Activated T-helper 17 cell treated with anti-CD3 and anti-CD28 coated beads, Interleukin-2, amount 50 U/mL, for 72 hours (primary cell): ENCODE measurements around the gene LRRC9. TPM values are rescaled to one million over a fixed set of nuclear protein-coding genes. Genes with fewer than 3 reads are reported as not detected.

ENCODE experiments used
- ATAC-seq: fragments of 150-1000 bp; cut with Tn5 transposase; replicated peaks from 2 replicates; pipeline ENCODE4 v1.10.0; 2021; ENCODE audit warnings: mild to moderate bottlenecking, moderate library complexity
- H3K27ac Mint-ChIP-seq: one replicate; pipeline ENCODE4 v1.8.0; 2022; ENCODE audit warnings: mixed read lengths
- H3K27me3 Mint-ChIP-seq: one replicate; pipeline ENCODE4 v1.8.0; 2022; ENCODE audit warnings: mixed read lengths
- H3K36me3 Mint-ChIP-seq: one replicate; pipeline ENCODE4 v1.8.0; 2022; ENCODE audit warnings: low read depth, mild to moderate bottlenecking, mixed read lengths
- H3K4me1 Mint-ChIP-seq: one replicate; pipeline ENCODE4 v1.8.0; 2022; ENCODE audit warnings: mixed read lengths
- H3K4me3 Mint-ChIP-seq: one replicate; pipeline ENCODE4 v1.8.0; 2022; ENCODE audit warnings: mild to moderate bottlenecking, mixed read lengths
- H3K9me3 Mint-ChIP-seq: one replicate; pipeline ENCODE4 v1.8.0; 2022; ENCODE audit warnings: mixed read lengths
- total RNA-seq, 2 donors: library from RNA; stranded (reverse); gene quantifications; one replicate each; pipeline ENCODE4 v1.2.3, GENCODE V29; 2022

Gene LRRC9
- total RNA-seq: not detected

- no peak for ATAC-seq
- Mint-ChIP-seq H3K4me3 (peak within 1 kb of the TSS; percentile 61), H3K27me3 (peaks cover 28% of the 10 kb centered on the region), H3K36me3 (no peaks in the 10 kb centered on the region), H3K27ac (no peak within 1 kb of the TSS), H3K4me1 (no peaks in the 10 kb centered on the region), H3K9me3 (no peaks in the 10 kb centered on the region)
These were observed at the start of gene LRRC9 for GRCh38 chr14:59919570-59920377. LRRC9 (plus strand) TSS chr14:59920144.

- peak; percentile 37 for ATAC-seq
- Mint-ChIP-seq H3K9me3 (no peaks in the 10 kb centered on the region), H3K36me3 (no peaks in the 10 kb centered on the region), H3K27ac (no peak within 1 kb of the TSS), H3K27me3 (peaks cover 44% of the 10 kb centered on the region), H3K4me1 (no peaks in the 10 kb centered on the region), H3K4me3 (peak within 1 kb of the TSS; percentile 74)
These were observed 49.4 kb upstream of the LRRC9 start, which contains the start of gene RTN1 for GRCh38 chr14:59870277-59871165. RTN1 (minus strand) TSS chr14:59870776; CDS start chr14:59870630, 146 bp downstream.

DNA sequence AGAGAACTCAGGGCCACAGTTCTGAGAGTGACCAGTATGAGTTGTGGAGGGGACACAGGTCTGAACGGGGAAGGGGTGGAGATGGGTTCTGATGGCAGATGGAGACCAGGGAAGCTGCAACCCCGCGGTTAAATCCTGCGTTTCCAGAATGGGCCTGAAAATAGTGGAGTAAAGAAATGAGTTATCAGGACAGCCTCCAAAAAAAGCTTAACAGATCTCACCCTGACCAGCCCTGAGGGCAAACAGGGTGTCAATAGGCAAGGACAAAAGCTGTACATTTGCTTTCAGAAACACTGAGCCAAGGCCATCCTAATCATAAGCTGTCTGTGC, 48.8 kb upstream of the LRRC9 start:
- Mint-ChIP-seq H3K27me3 (peaks cover 42% of the 10 kb centered on the region), H3K27ac (no peak overlapping the region), H3K4me3 (peak overlapping the region; percentile 74), H3K4me1 (no peaks in the 10 kb centered on the region), H3K9me3 (no peaks in the 10 kb centered on the region), H3K36me3 (no peaks in the 10 kb centered on the region)
- no peak for ATAC-seq

GRCh38 chr14:59882957-59883356, 37.0 kb upstream of the LRRC9 start:
- no peaks in the 10 kb centered on the region for H3K4me1 Mint-ChIP-seq
- no peak for ATAC-seq
- no peaks in the 10 kb centered on the region for H3K36me3 Mint-ChIP-seq
- peaks cover 3% of the 10 kb centered on the region for H3K9me3 Mint-ChIP-seq
- peaks cover 18% of the 10 kb centered on the region for H3K27me3 Mint-ChIP-seq
- no peak overlapping the region for H3K4me3 Mint-ChIP-seq
- no peak overlapping the region for H3K27ac Mint-ChIP-seq

GRCh38 chr14:59890676-59891075, 29.3 kb upstream of the LRRC9 start:
- H3K27ac Mint-ChIP-seq: no peak overlapping the region
- peaks cover 22% of the 10 kb centered on the region for H3K27me3 Mint-ChIP-seq
- H3K9me3 Mint-ChIP-seq: no peaks in the 10 kb centered on the region
- H3K4me1 Mint-ChIP-seq: no peaks in the 10 kb centered on the region
- no peak overlapping the region for H3K4me3 Mint-ChIP-seq
- no peaks in the 10 kb centered on the region for H3K36me3 Mint-ChIP-seq
- ATAC-seq: no peak

- ATAC-seq: no peak
- no peaks in the 10 kb centered on the region for H3K36me3 Mint-ChIP-seq
- H3K27ac Mint-ChIP-seq: no peak overlapping the region
- H3K4me1 Mint-ChIP-seq: no peaks in the 10 kb centered on the region
- H3K4me3 Mint-ChIP-seq: no peak overlapping the region
- no peaks in the 10 kb centered on the region for H3K9me3 Mint-ChIP-seq
- peaks cover 28% of the 10 kb centered on the region for H3K27me3 Mint-ChIP-seq
These were observed 24.2 kb upstream of the LRRC9 start for GRCh38 chr14:59895721-59896120.

DNA sequence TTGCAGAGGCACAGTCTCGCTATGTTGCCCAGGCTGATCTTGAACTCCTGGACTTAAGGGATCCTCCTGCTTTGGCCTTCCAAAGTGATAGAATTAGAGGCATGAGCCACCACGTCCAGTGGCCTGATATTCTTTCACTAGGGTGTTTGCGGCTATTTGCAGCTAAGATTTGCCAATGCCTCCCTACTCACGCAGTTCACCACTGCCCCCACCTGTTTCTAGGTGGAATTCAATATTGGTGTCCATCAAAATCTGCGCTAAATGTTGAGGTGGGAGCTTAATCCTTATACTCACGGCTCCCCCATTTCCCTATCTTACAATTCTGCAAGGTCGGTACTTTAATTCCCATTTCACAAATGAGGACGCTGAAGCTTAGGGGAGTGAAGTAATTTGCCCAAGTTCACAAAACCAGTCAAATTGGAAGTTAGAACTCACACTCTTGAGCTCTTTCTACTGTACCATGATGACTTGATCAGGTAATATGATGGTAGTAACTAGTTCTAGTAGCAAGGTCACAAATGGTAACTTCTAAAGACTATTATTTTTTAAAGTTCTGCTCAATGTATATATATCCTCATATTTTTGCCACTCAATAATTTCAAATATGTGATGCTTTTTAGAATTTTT, 22.1 kb upstream of the LRRC9 start:
- Mint-ChIP-seq H3K36me3 (no peaks in the 10 kb centered on the region), H3K4me3 (no peak overlapping the region), H3K27me3 (peaks cover 29% of the 10 kb centered on the region), H3K9me3 (no peaks in the 10 kb centered on the region), H3K27ac (no peak overlapping the region), H3K4me1 (no peaks in the 10 kb centered on the region)
- ATAC-seq: no peak

DNA sequence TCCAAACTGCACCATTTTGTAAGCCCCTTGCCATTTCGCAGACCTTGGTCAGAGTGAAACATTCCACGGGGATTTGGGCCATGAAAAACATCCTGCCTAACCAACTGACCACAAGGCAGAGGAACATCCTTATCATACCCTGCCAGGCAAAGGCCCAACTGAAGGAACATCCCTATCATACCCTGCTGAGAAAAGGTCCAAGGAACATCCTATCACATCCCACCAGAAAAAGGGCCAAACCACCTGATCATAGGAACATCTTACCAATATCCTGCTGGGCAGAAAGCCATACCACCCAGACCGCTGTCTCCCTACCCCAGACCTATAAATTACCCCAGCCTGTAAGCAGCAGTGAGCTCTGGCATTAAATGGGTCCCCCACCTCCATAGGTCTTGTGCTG, 19.4 kb upstream of the LRRC9 start:
- no peak for ATAC-seq
- H3K36me3 Mint-ChIP-seq: no peaks in the 10 kb centered on the region
- H3K9me3 Mint-ChIP-seq: no peaks in the 10 kb centered on the region
- H3K27me3 Mint-ChIP-seq: peaks cover 23% of the 10 kb centered on the region
- no peak overlapping the region for H3K27ac Mint-ChIP-seq
- H3K4me1 Mint-ChIP-seq: no peaks in the 10 kb centered on the region
- no peak overlapping the region for H3K4me3 Mint-ChIP-seq

DNA sequence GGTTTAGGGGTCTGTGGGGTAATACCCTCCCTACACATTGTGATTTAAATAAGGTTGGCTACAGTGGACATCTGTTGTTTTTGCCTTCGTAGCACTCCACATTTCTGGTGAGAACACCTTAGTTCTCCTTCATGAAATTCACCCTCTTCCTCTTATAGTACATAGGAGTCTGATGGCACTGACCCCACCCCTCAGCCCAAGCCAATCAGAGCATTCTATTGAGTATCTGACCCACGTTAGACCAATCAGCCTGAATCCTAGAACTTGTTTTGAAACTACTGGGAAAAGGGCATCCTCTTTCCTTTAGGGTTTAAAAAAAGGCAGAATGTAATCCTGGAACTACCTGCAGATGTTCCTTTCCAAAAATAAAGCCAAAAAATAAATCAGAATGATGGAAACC, 15.8 kb upstream of the LRRC9 start:
- H3K27me3 Mint-ChIP-seq: peaks cover 8% of the 10 kb centered on the region
- no peak overlapping the region for H3K27ac Mint-ChIP-seq
- no peak for ATAC-seq
- no peak overlapping the region for H3K4me3 Mint-ChIP-seq
- no peaks in the 10 kb centered on the region for H3K4me1 Mint-ChIP-seq
- no peaks in the 10 kb centered on the region for H3K9me3 Mint-ChIP-seq
- no peaks in the 10 kb centered on the region for H3K36me3 Mint-ChIP-seq

DNA sequence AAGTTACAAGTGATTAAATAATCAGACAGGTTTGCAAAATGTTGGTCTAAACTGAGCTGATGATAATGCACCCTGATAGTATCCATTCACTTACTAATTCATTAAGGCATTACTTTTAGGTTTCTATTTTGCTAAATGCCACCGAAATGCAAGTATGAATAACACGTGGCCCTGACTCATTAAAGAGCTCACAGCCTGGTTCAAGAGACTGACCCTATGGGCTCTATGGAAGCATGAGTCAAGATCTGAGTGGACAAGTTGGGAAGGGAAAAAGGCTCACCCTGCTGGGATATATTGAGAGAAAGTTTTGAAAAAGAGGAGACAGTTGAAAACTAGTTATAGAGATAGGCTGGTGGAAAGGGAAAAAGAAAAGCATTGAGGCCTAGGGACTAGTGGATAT, 14.8 kb upstream of the LRRC9 start:
- H3K4me3 Mint-ChIP-seq: no peak overlapping the region
- no peak overlapping the region for H3K27ac Mint-ChIP-seq
- no peaks in the 10 kb centered on the region for H3K4me1 Mint-ChIP-seq
- H3K27me3 Mint-ChIP-seq: peaks cover 7% of the 10 kb centered on the region
- ATAC-seq: no peak
- H3K36me3 Mint-ChIP-seq: no peaks in the 10 kb centered on the region
- H3K9me3 Mint-ChIP-seq: no peaks in the 10 kb centered on the region

DNA sequence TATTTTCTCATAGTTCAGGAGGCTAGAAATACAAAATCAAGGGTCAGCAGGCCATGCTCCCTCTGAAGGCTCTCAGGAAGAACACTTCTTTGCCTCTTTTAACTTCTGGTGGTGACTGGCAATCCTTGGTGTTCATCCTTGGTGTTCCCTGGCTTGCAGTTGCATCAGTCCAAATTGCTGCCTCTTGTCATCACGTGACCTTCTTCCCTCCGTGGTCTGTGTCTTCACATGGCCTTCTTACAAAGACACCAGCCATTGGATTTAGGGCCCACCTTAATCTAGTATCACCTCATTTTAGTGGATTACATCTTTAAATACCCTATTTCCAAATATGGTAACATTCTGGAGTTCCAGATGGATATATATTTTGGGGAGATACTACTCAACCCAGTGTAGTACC, 7.5 kb upstream of the LRRC9 start:
- Mint-ChIP-seq H3K9me3 (no peaks in the 10 kb centered on the region), H3K27ac (no peak overlapping the region), H3K27me3 (peaks cover 20% of the 10 kb centered on the region), H3K4me3 (no peak overlapping the region), H3K36me3 (no peaks in the 10 kb centered on the region), H3K4me1 (no peaks in the 10 kb centered on the region)
- ATAC-seq: no peak

DNA sequence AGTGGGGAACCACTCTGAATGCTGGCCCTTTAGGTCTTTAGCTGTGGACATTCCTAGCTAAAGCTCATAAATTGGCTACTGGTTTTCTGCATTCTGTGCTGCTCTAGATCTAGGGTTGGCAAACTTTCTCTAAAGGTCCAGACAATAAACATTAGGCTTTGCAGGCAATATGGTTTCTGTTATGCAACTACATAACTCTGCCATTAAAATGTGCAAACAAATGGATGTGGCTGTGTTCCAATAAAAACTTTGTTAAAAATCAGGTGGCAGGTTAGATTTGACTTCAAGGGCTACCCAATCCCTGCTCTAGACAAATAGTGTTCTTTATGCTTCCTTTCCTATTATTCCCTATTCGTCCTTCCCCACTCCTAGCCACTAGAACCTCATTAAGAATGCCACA, 6.8 kb upstream of the LRRC9 start:
- Mint-ChIP-seq H3K27ac (no peak overlapping the region), H3K36me3 (no peaks in the 10 kb centered on the region), H3K4me1 (no peaks in the 10 kb centered on the region), H3K4me3 (no peak overlapping the region), H3K9me3 (no peaks in the 10 kb centered on the region), H3K27me3 (peaks cover 21% of the 10 kb centered on the region)
- ATAC-seq: no peak

DNA sequence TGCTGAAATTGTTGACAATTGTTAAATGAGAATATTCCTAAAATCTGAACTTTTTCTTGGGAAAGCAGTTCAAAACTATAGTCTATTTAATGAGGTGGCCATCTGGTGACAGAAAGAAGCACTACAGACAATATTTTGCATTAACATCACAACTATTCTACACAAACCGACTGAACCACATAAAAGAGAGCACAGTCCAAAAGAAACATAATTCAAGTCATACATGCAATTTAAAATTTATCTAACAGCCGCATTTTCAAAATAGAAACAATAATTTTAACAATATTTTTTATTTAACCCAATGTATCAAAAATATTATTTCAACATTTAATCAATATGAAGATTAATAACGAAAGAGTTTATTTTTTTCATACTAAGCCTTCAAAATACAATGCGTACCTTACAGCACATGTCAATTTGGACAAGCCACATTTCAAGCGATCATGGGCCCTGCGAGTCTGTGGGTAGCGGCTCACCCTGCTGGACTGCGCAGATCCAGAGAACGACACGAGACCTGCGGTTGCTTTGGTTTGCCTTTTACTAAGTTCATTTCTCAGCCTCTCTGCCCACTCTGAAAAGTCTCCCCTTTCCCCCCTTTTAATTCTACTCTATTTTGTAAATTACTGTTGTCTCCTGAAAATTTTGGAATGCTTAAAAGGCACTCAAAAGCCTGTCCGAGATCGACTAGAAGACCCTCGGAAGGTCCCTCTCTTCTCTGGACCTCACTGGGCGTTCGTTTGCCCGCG, 947 bp upstream of the LRRC9 start:
- peak; percentile 49 for ATAC-seq
- Mint-ChIP-seq H3K27me3 (peaks cover 27% of the 10 kb centered on the region), H3K4me1 (no peaks in the 10 kb centered on the region), H3K36me3 (no peaks in the 10 kb centered on the region), H3K4me3 (peak overlapping the region; percentile 61), H3K27ac (no peak overlapping the region), H3K9me3 (no peaks in the 10 kb centered on the region)

- no peak overlapping the region for H3K27ac Mint-ChIP-seq
- H3K4me1 Mint-ChIP-seq: no peaks in the 10 kb centered on the region
These were observed 387 bp downstream of the LRRC9 start for GRCh38 chr14:59920378-59920683.

More at GRCh38 chr14:59920378-59920683, 387 bp downstream of the LRRC9 start:
- no peaks in the 10 kb centered on the region for H3K36me3 Mint-ChIP-seq
- no peak for ATAC-seq
- peaks cover 31% of the 10 kb centered on the region for H3K27me3 Mint-ChIP-seq
- peak overlapping the region; percentile 36 for H3K4me3 Mint-ChIP-seq
- H3K9me3 Mint-ChIP-seq: no peaks in the 10 kb centered on the region
